Muscle of leg (tissue), 11 donors: ENCODE measurements around the gene RPRML. TPM values are rescaled to one million over a fixed set of nuclear protein-coding genes. Genes with fewer than 3 reads are reported as not detected.

ENCODE experiments used
- DNase-seq: peaks from one replicate; pipeline ENCODE4 v3.0.0; 2013
- H3K27ac ChIP-seq: one replicate; pipeline ENCODE4 v1.5.1; 2013; ENCODE audit warnings: mild to moderate bottlenecking, low read length, control low read depth
- H3K27me3 ChIP-seq: one replicate; pipeline ENCODE4 v1.6.1; 2013; ENCODE audit warnings: low read length; ENCODE audit not compliant: control insufficient read depth, insufficient read depth
- H3K36me3 ChIP-seq: one replicate; pipeline ENCODE4 v1.6.1; 2013; ENCODE audit warnings: low read length; ENCODE audit not compliant: control insufficient read depth, insufficient read depth
- H3K4me1 ChIP-seq: one replicate; pipeline ENCODE4 v1.6.1; 2013; ENCODE audit warnings: low read length; ENCODE audit not compliant: control insufficient read depth, insufficient read depth
- H3K4me3 ChIP-seq: one replicate; pipeline ENCODE4 v1.5.1; 2013; ENCODE audit warnings: low read length, control low read depth
- H3K9me3 ChIP-seq: replicated peaks from 2 replicates; pipeline ENCODE4 v1.6.1; 2013; ENCODE audit warnings: low read depth, low read length; ENCODE audit not compliant: control insufficient read depth
- WGBS: methylation state at CpG from one replicate; pipeline ENCODE4 v1.1.5; 2013; ENCODE audit warnings: missing lambda C conversion rate; ENCODE audit not compliant: insufficient coverage; 5-methylcytosine and 5-hydroxymethylcytosine counted together
- polyA plus RNA-seq, 8 donors: library from polyadenylated mRNA; unstranded; fragments of 120-200 nt; gene quantifications; one replicate each; pipeline versions ENCODE4 v1.2.1 to v1.2.3, GENCODE V29; 2013; ENCODE audit warnings: inconsistent platforms in 1 of 8, low replicate concordance in 1 of 8; ENCODE audit not compliant: insufficient read length in 8 of 8, insufficient read depth in 1 of 8
- total RNA-seq: library from RNA; stranded (reverse); fragments of 120-200 nt; gene quantifications from one replicate; pipeline ENCODE4 v1.2.4, GENCODE V29; 2013

The RPRML gene
- total and polyA plus RNA-seq, 9 donors = 0.09 to 0.46 (median 0.30) TPM; not detected in 1

GRCh38 chr17:46930051-46930450 is 49.0 kb downstream of the RPRML start:
- H3K36me3 ChIP-seq = peaks cover 53% of the 10 kb centered on the region
- H3K9me3 ChIP-seq = no peaks in the 10 kb centered on the region
- DNase-seq = no peak
- no peak overlapping the region for H3K27ac ChIP-seq
- no peaks in the 10 kb centered on the region for H3K4me1 ChIP-seq
- H3K27me3 ChIP-seq = no peaks in the 10 kb centered on the region
- no peak overlapping the region for H3K4me3 ChIP-seq
- 20% methylated on average over 1 of the region's 4 CpGs for WGBS

GRCh38 chr17:46929413-46929812 is 49.6 kb downstream of the RPRML start:
- Histone ChIP-seq H3K4me1 (no peaks in the 10 kb centered on the region), H3K36me3 (peaks cover 46% of the 10 kb centered on the region), H3K27ac (no peak overlapping the region), H3K4me3 (no peak overlapping the region), H3K9me3 (no peaks in the 10 kb centered on the region), H3K27me3 (no peaks in the 10 kb centered on the region)
- DNase-seq = no peak
- whole genome bisulfite sequencing = 8% methylated on average over 2 of the region's 6 CpGs

GRCh38 chr17:46928467-46929261 is 50.4 kb downstream of the RPRML start:
- H3K4me3 ChIP-seq = no peak overlapping the region
- no peaks in the 10 kb centered on the region for H3K9me3 ChIP-seq
- no peaks in the 10 kb centered on the region for H3K27me3 ChIP-seq
- H3K4me1 ChIP-seq = no peaks in the 10 kb centered on the region
- 74% methylated on average over 6 of the region's 10 CpGs for WGBS
- H3K36me3 ChIP-seq = peaks cover 39% of the 10 kb centered on the region
- no peak for DNase-seq
- H3K27ac ChIP-seq = no peak overlapping the region

Other genes with a start within 250 kb of the RPRML start
- gene WNT3, start 160.6 kb downstream of the RPRML start, total RNA-seq = 1.9 TPM
- 1 to 10 TPM; 2.1 to 8.9 (median 3.0) TPM for gene WNT3, start 160.6 kb downstream of the RPRML start, polyA plus RNA-seq
- 0.04 TPM for gene WNT9B, start 127.7 kb downstream of the RPRML start, total RNA-seq
- gene WNT9B, start 127.7 kb downstream of the RPRML start, polyA plus RNA-seq = under 1 TPM in 3 of 8 donors, not detected in 5; 0.08 to 0.52 (median 0.15) TPM
- 27.4 TPM for gene GOSR2, start 56.1 kb downstream of the RPRML start, total RNA-seq
- 10 to 100 TPM; 27.8 to 36.8 (median 30.9) TPM for gene GOSR2, start 56.1 kb downstream of the RPRML start, polyA plus RNA-seq
- gene CDC27, start 210.0 kb upstream of the RPRML start, total RNA-seq = 58.8 TPM
- gene CDC27, start 210.0 kb upstream of the RPRML start, polyA plus RNA-seq = 10 to 100 TPM; 31.3 to 61.9 (median 47.9) TPM
- gene MYL4, start 230.1 kb upstream of the RPRML start, total RNA-seq = 1,072 TPM
- gene MYL4, start 230.1 kb upstream of the RPRML start, polyA plus RNA-seq = 1,000 to 10,000 TPM; 1,072 to 1,940 (median 1,618) TPM